Brain pericyte (primary cell): ENCODE results near the gene LBH.

Experiments
- DNase-seq: peaks from one replicate; pipeline ENCODE4 v3.0.0-alpha.2; 2012; ENCODE audit warnings: low read depth, low spot score

Gene LBH

GRCh38 chr2:30231212-30231995 is at the start of gene LBH:
Gene LBH (plus strand): TSS chr2:30231534. CDS start chr2:30231739, 205 bp downstream.
- DNase-seq, result no peak

- DNase-seq, result no peak
Observed at GRCh38 chr2:30184035-30184434, 47.3 kb upstream of the LBH start.

GRCh38 chr2:30185178-30185577 is 46.2 kb upstream of the LBH start:
- no peak for DNase-seq

GRCh38 chr2:30188292-30188691 is 43.0 kb upstream of the LBH start:
- no peak for DNase-seq

- DNase-seq, result no peak
Observed at GRCh38 chr2:30190637-30191036, 40.7 kb upstream of the LBH start.

- no peak for DNase-seq
Observed at GRCh38 chr2:30191107-30191506, 40.2 kb upstream of the LBH start.

- DNase-seq, result no peak
Observed at GRCh38 chr2:30191819-30192271, 39.5 kb upstream of the LBH start.

GRCh38 chr2:30192314-30192713 is 39.0 kb upstream of the LBH start:
- no peak for DNase-seq

GRCh38 chr2:30193104-30193681 is 38.1 kb upstream of the LBH start:
- no peak for DNase-seq

GRCh38 chr2:30194421-30194820 is 36.9 kb upstream of the LBH start:
- DNase-seq, result no peak

- DNase-seq, result no peak
Observed at GRCh38 chr2:30195016-30195415, 36.3 kb upstream of the LBH start.

GRCh38 chr2:30197570-30198192 is 33.7 kb upstream of the LBH start:
- DNase-seq, result no peak

GRCh38 chr2:30201990-30202389 is 29.3 kb upstream of the LBH start:
- DNase-seq, result no peak

GRCh38 chr2:30203156-30203555 is 28.2 kb upstream of the LBH start:
- no peak for DNase-seq

GRCh38 chr2:30204281-30204680 is 27.1 kb upstream of the LBH start:
- no peak for DNase-seq

GRCh38 chr2:30205456-30205855 is 25.9 kb upstream of the LBH start:
- DNase-seq, result no peak

GRCh38 chr2:30206461-30207430 is 24.6 kb upstream of the LBH start:
- DNase-seq, result no peak

GRCh38 chr2:30208453-30208852 is 22.9 kb upstream of the LBH start:
- peak; percentile 81 for DNase-seq

- no peak for DNase-seq
Observed at GRCh38 chr2:30209227-30209626, 22.1 kb upstream of the LBH start.

GRCh38 chr2:30213326-30213725 is 18.0 kb upstream of the LBH start:
- no peak for DNase-seq

GRCh38 chr2:30213907-30214463 is 17.3 kb upstream of the LBH start:
- no peak for DNase-seq
